Islet precursor cell (in vitro differentiated cells): ENCODE measurements around the gene FAM186B.
A peak's percentile ranks its signal among the peaks of the same experiment; 100 is the strongest.

ENCODE experiments used
- DNase-seq: peaks from one replicate; pipeline ENCODE4 v3.0.0-alpha.2; 2018

FAM186B gene

DNA sequence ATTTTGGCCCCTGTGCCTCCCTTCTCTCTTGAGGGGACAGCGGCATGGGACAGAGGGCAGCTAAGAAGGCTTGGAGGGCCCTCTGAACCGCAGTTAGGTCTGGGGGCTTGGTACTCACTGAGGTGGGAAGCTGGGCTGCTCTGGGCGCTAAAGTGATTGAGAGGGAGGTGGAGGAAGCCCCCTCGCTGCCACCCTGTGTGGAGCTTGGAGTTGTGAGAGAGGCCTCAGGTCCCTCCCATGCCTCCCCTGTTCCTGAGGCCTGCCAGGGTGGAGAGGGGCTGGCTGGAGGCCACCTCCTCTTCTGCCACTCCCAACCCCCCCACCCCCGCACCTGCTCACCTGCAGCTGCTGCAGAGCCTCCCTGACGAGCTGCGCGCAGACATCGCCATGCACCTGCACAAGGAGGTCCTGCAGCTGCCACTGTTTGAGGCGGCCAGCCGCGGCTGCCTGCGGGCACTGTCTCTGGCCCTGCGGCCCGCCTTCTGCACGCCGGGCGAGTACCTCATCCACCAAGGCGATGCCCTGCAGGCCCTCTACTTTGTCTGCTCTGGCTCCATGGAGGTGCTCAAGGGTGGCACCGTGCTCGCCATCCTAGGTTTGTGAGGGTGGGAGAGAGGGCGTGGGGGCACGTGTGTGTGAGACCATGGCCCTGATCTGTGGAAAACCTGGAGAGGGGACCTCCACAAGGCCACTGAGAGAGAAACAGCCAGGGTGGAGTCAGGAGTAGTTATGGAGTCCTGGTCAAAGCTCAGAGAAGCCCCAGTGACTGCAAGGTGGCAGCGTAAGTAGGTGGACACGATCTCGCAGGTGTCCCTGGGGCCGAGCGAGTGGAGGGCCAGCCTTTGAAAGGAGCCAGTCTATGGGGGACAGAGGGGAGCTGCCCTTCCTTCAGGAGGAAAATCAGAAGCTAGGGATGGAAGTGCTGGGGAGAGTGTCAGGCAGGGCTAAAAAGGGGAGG is 55.4 kb downstream of the FAM186B start:
- DNase-seq: peak; percentile 55

DNA sequence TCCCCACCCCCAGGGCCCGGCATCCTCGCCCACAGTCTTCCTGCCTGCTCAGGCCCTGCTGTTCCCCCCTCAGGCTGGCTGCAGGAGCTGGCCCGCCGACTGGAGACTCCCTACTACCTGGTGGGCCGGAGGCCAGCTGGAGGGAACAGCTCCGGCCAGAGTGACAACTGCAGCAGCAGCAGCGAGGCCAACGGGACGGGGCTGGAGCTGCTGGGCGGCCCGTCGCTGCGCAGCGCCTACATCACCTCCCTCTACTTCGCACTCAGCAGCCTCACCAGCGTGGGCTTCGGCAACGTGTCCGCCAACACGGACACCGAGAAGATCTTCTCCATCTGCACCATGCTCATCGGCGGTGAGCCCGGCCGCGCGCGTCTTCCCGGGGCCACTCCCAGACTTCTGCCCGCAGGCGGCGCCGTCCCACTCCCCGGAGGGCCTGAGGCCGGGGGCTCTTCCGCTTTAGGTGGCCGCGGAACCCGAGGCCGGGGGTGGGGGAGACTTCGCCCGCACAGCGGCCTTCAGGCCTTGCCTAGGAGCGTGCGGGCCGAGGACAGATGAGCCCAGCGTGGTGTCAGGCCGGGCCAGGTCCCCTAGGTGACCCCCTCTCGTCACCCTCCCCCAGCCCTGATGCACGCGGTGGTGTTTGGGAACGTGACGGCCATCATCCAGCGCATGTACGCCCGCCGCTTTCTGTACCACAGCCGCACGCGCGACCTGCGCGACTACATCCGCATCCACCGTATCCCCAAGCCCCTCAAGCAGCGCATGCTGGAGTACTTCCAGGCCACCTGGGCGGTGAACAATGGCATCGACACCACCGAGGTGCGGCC is 56.4 kb downstream of the FAM186B start:
- DNase-seq: peak; percentile 76

DNA sequence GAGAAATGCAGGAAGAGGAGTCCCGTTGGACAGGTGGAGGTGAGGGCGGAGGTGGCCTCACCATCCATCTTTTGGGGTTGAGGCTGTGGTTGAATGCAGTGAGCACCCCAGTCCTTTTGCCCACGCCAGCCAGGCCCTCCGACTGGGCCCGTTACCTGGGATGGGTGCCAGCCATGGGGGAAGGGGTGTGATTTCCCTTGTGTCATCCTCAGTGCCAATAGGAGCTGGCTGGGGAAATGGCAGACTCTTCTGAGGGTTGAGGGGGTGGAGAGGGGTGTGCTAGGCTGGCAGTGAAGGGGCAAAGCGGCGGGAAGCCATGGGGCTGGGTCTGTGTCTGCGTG is 57.0 kb downstream of the FAM186B start:
- DNase-seq: no peak

DNA sequence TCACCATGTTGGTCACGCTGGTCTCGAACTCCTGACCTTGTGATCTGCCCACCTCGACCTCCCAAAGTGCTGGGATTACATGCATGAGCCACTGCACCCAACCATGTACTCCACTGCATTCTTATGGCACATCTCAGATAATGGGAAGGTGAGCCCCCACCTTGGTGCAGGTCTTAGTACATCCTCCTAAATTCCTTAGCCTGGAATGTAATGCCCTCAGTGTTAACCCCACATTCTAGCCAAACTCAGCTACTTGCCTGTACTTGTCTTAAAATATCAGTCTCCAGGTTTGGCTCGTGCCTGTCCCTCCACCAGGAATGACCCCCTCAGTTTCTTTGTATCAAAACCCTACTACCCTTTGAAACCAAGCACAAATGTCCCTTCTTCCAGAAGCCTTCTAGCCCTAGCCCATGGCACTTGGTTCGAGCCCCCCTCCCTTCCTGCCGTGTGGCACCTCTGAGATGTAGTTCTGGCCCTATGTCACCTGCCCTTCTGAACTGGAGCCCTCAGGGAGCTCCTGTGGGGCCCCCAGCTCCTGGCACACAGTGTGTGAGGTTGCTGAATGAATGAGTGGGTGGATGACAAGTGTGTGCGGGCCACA is 58.2 kb downstream of the FAM186B start:
- DNase-seq: no peak

GRCh38 chr12:49546481-49546880 is 59.0 kb downstream of the FAM186B start:
- DNase-seq: no peak

DNA sequence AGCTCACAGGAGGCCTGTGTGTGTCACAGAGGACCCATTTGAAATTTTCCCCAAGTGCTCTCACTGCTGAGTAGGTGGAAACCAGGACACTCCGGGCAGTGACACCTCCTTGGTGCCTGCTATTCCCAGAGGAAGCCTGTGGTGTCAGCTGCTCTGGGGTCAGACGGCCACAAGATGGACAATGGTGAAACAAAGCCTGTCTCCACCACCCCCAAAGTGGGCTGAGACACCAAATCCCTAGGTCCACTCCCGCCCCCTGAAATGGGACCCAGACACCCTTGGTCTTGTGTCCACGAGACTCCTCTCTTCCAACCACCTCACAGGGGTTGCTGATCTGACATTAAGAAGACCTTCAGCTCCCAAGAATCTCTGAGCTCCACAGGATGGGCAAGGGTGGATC is 59.6 kb downstream of the FAM186B start:
- DNase-seq: no peak

DNA sequence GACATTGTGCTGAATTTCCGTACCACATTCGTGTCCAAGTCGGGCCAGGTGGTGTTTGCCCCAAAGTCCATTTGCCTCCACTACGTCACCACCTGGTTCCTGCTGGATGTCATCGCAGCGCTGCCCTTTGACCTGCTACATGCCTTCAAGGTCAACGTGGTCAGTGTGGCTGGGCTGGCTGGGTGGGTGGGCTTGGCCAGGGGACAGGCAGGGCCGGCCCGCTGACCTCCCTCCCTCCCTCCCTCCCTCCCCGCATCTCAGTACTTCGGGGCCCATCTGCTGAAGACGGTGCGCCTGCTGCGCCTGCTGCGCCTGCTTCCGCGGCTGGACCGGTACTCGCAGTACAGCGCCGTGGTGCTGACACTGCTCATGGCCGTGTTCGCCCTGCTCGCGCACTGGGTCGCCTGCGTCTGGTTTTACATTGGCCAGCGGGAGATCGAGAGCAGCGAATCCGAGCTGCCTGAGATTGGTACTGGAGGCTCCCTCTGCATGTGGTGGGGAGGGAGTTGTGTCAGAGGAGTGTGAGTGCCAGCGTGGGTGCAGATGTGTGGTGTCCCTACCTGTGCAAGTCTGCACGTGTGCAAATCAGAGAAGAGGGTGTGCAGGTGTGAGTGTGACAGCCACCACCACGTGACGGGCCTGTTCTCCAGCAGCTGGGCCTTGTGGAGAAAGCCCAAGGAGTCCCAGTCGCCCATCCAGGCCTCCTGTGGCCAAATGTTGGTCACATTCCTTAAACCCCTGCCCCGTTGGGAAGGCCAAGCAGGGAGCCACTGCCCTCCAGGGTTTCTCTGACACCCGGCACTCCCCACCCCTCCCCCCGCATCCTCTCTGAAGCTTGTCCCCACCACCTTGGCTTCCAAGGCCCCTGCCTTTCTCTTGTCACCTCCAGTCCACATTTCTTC is 61.3 kb downstream of the FAM186B start:
- peak; percentile 76 for DNase-seq

- peak; percentile 54 for DNase-seq
Measured at GRCh38 chr12:49543221-49543913, 62.1 kb downstream of the FAM186B start.

DNA sequence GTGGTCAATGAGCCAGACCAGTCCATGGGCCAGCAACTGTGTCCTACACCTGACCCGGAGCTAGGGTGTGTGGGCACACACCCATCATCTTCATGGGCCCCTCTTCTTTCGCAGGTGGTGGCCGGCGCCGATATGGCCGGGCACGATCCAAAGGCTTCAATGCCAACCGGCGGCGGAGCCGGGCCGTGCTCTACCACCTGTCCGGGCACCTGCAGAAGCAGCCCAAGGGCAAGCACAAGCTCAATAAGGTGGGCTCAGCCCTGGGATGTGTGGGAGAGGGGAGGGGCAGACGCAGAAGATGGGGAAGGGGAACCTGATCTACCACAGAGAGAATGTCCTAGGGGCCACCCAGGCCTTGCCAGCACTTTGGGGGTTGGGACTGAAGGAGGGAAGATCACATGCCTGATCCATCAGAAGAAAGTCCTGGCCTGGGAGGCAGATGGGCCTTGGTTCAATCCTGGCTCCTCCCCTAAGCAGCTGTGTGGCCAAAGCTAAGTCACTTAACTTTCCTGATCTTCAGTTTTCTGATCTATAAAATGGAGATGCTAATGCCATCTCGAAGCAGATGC is 62.8 kb downstream of the FAM186B start:
- DNase-seq: peak; percentile 53

DNA sequence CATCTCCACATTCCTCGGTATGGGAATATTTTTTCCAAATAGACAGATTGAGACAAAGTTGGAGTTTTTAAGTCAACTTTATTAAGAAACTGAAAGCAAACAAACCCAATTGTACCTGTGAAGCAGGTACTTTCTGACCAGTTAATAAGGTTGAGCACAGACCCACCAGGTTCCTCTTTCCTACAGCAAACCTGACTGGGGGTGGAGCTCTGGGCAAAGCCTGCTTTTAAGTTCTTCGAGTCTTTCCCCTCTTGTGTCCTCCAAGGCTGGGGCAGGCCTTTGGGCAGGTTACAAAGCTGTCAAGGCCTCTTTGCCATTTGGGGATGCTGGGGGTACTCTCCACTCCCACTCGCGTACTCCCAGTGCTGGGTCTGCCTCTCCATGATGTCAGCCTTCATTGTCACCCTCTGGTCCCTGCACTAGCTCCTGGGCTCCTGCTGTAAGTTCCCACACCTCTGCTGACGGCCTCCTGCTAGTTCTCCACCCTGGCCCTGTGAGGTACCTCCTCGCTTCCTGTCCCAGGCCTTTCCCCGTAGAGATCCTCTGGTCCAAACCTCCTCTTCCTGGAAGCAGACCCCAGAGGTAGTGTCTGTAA is 63.4 kb downstream of the FAM186B start:
- DNase-seq: no peak

GRCh38 chr12:49541140-49541861 is 64.1 kb downstream of the FAM186B start:
- peak; percentile 54 for DNase-seq

DNA sequence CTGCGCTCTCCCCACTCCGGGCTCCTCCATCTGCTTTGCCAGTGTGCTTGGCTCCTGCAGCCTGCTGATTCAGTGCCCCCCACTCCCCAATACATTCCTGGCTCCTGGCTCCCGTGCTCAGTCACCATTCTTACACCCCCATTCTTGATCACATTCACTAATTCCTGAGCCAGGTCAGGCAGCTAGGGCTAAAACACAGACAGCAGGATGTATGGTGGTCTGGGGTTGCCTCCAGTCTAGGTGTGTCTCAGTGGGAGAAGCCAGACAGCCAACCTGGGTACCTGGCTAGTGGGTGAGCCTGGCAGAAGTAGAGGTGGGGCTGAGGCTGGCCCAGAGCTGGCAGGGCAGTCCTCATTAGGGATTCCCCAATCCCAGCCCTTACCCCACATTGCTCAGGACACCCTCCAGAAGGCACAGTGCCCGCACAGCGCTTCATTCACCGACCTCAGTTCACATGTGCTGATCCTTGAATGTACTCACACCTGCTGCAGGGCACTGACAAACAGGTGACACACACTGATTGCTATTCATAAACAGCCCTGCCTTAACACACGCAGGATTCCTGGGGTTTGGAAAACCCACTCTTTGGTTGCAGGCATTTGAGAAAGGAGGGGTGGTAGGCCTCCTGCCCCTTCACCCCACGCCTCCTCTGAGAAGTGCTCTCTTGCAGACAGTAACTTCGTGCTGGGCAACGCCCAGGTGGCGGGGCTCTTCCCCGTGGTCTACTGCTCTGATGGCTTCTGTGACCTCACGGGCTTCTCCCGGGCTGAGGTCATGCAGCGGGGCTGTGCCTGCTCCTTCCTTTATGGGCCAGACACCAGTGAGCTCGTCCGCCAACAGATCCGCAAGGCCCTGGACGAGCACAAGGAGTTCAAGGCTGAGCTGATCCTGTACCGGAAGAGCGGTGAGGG is 65.0 kb downstream of the FAM186B start:
- DNase-seq: peak; percentile 81

GRCh38 chr12:49539406-49540228 is 65.8 kb downstream of the FAM186B start:
- DNase-seq: peak; percentile 49

DNA sequence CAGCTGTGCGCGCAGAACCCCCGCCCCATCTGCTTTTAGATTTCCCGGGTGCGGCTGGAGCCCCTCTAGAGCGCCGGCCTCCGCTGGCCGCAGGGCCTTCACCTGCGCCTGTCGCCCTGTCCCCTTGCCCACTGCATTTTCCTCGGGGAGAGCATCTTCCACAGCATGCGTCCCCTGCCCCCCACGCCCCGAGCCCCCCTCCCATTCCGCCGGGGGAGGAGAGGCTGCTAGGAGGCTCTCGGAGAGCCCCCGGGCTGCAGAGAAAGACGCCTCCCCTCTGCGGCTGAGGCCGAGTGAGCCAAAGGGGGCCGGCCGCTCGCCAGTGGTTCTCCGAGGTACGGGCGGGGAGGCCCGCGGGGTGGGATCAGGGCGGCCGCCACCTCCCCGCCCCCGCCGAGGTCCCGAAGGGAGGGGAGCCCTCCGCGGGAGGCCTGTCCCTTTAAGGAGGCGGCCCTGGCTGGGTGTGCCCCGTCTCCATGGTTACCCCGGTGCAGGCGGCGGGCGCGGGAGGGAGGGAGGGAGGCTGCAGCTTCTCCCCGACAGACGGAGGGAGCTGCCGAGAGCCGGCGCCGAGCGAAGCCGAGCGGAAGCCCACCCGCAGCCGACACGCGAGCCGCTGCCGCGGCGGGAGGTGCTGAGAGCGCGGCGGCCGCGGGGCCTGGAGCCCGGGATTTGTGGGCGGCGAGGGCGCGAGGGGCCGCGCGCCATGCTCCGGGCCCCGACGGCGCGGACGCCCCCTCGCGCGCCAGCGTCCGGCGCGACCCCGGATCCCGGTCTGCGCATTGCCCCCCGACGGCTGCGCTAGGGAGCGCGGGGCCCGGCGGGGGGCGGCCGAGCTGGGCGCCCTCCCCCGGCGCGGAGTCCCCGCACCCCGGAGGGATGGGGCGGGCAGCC is 66.7 kb downstream of the FAM186B start, which contains the start of gene KCNH3:
Gene KCNH3, plus strand, starts transcription at position 521 of the 894 bp plus-strand sequence. CDS start 387 bp downstream, outside the sequence.
- peak; percentile 88 for DNase-seq

GRCh38 chr12:49537752-49538509 is 67.5 kb downstream of the FAM186B start:
- DNase-seq: peak; percentile 76
